Loucy (cell line): ENCODE results near the gene RHBDF1.

ENCODE experiments used
- EZH2phosphoT487 ChIP-seq: fragments of 200-600 bp; IDR thresholded peaks from 2 replicates; pipeline ENCODE4 v1.6.1; 2018; ENCODE audit warnings: antibody characterized with exemption, mild to moderate bottlenecking, moderate library complexity, borderline replicate concordance
- TF ChIP-seq, protein P1 (sequence below): fragments of 200-600 bp; sonication (generic); conservative IDR thresholded peaks from 2 replicates; pipeline ENCODE4 v1.5.1; 2014; ENCODE audit warnings: mild to moderate bottlenecking, antibody characterized with exemption, low read length

- TF ChIP-seq, protein P1, sequence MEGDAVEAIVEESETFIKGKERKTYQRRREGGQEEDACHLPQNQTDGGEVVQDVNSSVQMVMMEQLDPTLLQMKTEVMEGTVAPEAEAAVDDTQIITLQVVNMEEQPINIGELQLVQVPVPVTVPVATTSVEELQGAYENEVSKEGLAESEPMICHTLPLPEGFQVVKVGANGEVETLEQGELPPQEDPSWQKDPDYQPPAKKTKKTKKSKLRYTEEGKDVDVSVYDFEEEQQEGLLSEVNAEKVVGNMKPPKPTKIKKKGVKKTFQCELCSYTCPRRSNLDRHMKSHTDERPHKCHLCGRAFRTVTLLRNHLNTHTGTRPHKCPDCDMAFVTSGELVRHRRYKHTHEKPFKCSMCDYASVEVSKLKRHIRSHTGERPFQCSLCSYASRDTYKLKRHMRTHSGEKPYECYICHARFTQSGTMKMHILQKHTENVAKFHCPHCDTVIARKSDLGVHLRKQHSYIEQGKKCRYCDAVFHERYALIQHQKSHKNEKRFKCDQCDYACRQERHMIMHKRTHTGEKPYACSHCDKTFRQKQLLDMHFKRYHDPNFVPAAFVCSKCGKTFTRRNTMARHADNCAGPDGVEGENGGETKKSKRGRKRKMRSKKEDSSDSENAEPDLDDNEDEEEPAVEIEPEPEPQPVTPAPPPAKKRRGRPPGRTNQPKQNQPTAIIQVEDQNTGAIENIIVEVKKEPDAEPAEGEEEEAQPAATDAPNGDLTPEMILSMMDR = no peak
- TF ChIP-seq EZH2phosphoT487 = no peak
These were observed 29.8 kb upstream of the RHBDF1 start for GRCh38 chr16:102060-102855.
